NCI-H2029 treated with DMSO at 0.1 percent for 48 hours (cell line): ENCODE measurements around the gene MAP3K20.
"Not testable (repeated sequence)": the region's sequence is repeated elsewhere in the genome, so short reads cannot be mapped to it uniquely, and the experiment has no call there.

Experiments
- DNase-seq: peaks from one replicate; lab custom pipeline; 2025; lab: John Stamatoyannopoulos, UW

The MAP3K20 gene

DNA sequence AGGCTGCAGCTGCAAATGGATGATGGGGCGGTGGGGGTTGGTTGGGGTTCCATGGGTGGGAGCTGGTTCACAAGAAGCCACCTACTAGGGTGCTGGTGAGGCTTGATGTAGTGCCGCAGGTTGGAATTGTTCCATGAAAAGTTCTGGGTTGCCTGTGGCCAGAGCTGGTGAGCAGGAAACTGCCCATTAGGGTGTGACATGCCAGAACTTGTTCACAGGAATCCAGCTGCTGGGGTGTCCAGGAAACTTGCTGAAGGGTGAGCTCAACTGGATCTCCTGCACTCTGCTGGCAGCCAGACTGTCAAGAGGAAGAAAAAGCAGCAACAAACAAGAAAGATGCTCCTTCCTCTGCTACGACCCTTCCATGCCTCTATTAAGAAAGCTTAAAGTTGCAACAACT is 48.8 kb downstream of the MAP3K20 start:
- DNase-seq = no peak

DNA sequence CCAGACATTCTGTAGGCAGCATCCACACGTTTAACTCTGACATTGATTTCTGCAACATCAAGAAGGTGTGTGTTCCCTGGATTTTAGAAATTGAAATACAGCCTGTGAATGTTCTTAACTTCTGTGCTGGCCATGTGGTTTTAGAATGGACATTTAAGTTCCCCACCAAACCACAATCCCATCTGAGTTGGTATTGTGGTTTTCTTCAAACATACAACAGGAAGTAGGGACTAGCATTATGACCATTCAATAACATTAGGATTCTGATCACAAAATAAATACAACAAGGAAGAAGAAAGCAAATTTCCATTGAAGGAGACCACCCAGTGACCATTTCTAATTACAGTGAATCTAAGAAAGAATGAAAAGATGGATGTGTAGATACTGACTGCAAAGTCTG is 51.2 kb downstream of the MAP3K20 start:
- DNase-seq = no peak

DNA sequence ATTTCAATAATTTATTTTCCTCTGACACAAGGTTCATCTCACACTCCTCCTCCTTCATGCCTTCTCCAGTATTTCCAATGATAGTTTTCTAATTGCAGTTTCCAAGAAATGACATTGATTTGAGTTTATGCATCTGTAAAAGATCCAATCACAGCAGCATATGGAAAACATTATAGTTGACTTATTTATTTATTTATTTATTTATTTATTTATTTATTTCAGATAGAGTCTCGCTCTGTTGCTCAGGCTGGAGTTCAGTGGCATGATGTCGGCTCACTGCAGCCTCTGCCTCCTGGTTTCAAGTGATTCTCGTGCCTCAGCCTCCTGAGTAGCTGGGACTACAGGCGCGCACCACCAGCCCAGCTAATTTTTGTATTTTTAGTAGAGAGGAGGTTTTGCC is 52.5 kb downstream of the MAP3K20 start:
- DNase-seq = not testable (repeated sequence)

DNA sequence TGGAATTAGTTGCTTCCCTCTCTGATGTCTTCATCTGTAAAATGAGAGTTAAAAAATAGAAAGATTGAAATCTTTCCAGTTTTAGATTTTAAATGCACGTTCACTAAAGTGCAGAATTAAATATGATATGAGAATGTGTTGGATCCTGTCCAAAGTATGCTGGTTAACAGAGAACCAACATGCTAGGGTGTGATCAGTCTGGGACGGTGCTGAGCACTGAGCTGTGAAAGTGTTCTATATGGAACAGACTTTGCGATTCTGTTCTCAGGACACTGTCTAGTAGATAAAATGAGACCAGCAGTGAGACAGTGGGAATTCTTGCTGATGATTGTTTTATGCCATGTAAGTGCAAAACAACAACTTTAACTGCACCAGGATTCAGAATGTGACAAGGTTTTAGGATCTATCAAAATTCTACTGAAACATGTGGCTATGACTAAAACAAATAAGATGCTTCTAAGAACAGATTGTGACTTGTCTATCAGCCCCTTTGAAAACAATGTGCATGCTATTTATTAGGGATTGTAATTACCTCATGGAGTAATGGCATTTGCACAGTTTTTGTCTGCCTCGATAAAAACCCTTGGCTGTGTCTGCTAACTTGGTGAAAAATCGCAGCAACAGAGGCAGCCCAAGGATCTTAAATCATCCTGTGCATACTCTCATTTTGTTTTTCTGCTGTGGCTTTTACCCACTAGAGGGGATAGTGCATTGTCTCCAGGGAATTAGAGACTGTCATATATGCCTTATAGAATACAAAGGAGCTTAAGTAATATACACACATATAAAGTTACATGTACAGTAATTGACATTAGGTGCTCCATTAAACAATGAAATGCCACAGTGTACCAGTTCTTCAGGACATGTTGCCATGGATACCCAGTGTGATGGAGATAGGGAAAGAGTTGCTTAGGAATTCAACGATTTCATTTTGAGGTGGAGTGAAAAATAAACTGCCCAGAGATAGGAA is 55.1 kb downstream of the MAP3K20 start:
- DNase-seq = no peak

- no peak for DNase-seq
Observed at GRCh38 chr2:173132531-173132930, 56.9 kb downstream of the MAP3K20 start.

GRCh38 chr2:173134703-173135102 is 59.1 kb downstream of the MAP3K20 start:
- DNase-seq = no peak

DNA sequence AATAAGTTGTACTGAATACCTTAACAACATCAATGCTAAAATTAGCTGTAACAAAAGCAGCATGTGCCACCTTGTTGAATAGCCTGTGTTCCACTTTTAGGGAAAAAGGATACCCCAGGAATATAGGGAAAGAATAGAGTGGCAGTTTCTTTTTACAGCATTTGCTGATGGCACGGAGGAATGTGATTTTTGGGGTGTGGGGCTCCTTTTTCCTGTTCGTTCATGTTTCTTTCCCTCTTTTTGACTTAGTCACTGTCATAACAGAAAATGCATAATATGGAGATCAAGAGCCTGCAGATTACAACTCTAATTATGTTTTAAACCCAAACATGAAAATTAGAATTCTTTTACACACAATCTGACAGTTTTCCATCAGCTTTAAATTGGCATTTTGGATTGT is 60.4 kb downstream of the MAP3K20 start:
- DNase-seq = no peak

DNA sequence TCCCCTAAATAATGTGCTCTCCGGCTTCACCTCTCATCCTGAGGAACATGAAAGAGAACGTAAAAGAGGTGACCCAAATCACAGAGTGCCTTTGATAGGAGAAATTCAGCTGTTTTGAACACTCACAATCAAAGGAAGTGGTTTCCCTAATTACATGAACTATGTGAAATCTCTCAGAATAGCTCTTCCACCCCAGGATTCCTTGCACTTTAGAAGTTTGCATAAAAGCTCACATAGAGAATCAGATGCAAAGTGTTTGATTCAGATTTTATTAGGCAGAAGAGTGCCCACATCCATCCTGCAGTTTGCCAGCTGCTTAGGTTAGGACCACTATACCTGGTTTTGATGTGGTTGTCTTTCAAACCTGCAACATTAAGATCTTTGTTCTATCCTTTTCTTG is 61.0 kb downstream of the MAP3K20 start:
- no peak for DNase-seq

DNA sequence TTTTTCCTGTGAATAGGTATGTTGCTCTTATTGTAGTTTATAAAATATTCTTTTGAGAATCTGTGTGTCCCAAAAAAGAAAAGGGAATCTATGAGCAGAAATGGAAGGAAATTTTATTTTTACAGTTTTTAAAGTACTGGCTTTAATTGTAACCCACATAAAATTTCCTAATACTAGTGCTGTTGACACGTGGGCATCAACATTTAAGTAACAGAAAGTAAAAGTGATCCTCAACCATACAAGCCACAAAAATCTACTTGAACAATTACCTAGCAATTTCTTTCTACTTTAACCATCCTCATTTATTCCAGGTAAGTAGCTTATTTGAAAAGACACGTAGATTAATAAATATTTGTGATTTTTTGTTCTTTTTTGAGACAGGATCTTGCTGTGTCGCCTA is 62.0 kb downstream of the MAP3K20 start:
- DNase-seq = no peak

DNA sequence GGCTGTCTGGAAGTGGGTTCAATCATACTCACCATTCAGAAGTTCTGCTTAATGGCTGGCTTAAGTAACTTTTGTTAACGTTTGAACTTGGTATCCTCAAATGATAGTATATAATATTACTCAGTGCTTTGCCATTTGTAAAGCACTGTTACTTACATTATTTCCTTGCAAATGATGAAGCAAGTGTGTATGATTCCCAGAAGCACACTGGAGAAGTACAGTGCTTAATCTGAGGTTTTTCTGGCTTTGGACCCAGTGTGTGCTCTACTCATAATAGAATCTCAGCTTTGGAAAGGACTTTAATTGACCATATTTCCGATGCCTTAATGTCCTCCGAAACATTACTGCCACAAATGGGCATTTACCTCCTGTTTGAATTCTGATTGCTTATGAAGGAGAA is 63.3 kb downstream of the MAP3K20 start:
- DNase-seq = no peak

GRCh38 chr2:173141666-173142065 is 66.0 kb downstream of the MAP3K20 start:
- no peak for DNase-seq

- DNase-seq = no peak
Observed at GRCh38 chr2:173145454-173145853, 69.8 kb downstream of the MAP3K20 start.

DNA sequence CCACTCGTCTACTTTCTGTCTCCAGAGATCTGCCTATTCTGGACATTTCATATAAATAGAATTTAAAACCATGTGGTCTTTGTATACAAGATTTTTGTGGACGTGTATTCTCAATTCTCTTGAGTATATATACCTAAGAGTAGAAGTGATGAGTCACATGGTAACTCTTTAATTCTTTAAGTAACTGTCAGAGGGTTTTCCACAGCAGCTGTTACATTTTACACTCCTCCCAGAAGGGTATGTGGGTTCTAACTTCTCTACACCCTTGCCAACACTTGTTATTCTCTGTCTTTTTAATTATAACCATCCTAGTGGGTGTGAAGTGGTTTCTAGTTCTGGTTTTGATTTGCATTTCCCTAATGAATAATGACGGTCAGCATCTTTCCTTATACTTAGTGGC is 70.9 kb downstream of the MAP3K20 start:
- DNase-seq = no peak

- no peak for DNase-seq
Observed at GRCh38 chr2:173148520-173148919, 72.9 kb downstream of the MAP3K20 start.

DNA sequence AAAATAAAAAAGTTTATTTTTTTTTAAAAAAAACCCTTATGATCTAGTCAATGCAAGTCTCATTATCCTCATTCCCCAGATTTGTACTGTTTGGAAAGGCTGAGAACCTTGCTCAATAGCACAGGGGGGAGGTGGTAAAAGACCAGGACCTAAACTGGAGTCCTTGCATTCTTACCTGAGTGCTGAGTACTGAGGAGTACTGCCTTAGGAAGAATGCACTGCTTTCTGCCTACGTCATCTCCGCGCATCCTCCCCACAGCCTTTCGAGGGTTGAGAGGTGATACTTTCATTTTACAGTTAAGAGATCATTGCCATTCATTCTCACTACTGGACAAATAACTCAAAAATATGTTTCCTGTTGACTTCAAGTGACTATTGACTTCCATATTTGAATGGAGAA is 73.8 kb downstream of the MAP3K20 start:
- DNase-seq = no peak

DNA sequence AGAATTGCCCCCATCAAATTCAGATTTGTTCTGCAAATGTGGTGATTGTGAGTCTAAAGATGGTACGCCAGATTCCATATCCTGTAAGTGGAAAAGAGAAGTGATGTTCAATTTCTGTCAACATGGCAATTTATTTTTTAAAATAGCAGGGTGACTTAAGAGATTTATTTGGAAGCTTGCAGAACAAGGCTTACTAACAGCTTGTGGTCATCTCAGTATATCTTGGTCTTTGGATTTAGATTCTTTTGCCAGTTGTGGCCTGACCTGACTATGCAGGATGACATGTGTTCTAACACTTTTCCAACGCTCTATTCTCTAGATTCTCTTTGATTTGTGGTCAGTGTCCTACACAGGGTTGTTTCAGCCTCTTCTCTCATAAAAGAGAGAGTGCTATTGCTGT is 74.4 kb downstream of the MAP3K20 start:
- DNase-seq = no peak

- no peak for DNase-seq
Observed at GRCh38 chr2:173150963-173151362, 75.3 kb downstream of the MAP3K20 start.

DNA sequence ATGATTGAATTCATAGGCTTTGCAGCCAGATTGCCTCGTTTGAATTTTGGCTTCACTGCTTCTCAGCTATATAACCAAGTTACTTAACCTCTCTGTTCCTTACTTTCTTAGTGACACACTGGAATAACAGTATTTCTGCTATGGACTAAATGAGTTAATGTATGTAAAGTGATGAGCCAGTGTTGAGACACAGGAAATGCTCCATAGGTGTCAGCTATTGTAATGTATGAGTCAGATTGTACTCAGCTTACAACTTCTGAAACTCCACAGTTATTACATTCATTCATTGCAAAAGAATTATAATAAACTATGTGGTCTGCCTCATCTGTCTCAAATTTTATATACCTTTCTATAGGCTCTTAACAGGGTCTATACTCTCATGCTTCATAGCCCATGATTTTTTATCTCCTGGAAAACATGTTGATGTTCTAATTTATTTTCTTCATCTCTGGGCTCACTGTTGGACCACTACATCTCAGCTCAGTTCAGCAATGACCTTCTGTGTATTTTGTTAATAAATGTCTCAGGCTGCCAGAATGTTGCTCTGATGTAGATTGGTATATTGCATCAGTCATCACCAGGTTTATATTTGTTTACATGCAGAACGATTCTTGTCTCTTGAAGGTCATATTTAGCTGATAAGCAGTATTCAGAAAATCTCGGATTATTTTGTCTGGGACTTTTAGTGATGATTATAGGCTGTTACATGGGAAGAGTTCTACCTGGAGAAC is 76.2 kb downstream of the MAP3K20 start:
- DNase-seq = no peak

GRCh38 chr2:173153301-173153885 is 77.7 kb downstream of the MAP3K20 start:
- DNase-seq = no peak

DNA sequence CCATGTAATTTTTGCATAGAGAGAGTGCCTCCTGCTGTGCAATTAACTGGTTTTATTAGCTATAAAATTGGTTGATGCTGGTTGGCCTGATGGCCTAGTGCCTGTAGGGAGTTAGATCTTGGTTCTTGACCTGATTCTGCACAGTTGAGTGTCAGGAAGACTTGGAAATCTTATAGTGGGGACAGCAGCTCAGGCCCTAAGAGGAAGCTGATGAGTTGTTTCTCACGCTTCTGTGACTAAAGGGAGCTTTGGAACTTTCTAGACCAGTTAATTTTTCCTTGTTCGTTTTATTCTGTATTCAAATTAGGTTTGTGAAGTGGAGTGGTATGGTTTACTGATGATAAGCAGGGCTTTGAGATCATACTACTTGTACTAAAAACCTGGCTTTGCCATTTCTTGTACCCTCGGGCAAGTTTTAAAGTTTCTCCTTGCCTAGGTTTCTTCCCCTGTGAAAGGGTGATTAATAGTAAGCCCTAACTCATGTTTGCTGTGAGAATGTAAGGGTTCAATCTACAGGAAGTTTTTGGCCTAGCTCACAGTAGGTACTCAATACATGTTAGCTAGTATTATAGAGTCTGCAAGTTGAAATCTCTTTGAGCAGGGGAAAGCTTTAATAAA is 82.1 kb downstream of the MAP3K20 start:
- DNase-seq = no peak

GRCh38 chr2:173159791-173160463 is 84.3 kb downstream of the MAP3K20 start:
- DNase-seq = no peak

- no peak for DNase-seq
Observed at GRCh38 chr2:173160618-173161017, 85.0 kb downstream of the MAP3K20 start.
